Measurements from ENCODE around the gene HMGA1.
A peak's percentile ranks its signal among the peaks of the same experiment; 100 is the strongest.

HMGA1 gene

GRCh38 chr6:34225551-34225950 lies 11.1 kb upstream of the HMGA1 start:
- DNase-seq: no peak

DNA sequence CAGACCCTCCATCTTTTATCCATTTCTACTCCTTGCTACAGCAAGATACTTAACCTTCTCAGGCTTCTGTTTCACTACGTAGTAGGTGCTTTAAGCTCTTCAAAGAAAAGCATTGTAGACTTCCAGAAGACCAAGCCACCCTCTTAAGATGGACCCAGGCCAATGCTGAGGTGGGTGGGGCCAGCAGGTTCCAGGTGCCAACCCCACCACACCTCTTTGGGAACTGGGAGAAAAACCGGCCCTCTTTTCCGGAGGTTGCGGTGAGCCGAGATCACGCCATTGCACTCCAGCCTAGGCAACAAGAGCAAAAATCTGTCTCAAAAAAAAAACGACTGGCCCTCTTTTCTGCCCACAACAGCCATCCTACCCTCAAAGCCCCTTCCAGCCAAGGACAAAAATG lies 10.6 kb upstream of the HMGA1 start:
- DNase-seq: no peak

- DNase-seq: no peak
These were observed 9.7 kb upstream of the HMGA1 start for GRCh38 chr6:34226731-34227586.

DNA sequence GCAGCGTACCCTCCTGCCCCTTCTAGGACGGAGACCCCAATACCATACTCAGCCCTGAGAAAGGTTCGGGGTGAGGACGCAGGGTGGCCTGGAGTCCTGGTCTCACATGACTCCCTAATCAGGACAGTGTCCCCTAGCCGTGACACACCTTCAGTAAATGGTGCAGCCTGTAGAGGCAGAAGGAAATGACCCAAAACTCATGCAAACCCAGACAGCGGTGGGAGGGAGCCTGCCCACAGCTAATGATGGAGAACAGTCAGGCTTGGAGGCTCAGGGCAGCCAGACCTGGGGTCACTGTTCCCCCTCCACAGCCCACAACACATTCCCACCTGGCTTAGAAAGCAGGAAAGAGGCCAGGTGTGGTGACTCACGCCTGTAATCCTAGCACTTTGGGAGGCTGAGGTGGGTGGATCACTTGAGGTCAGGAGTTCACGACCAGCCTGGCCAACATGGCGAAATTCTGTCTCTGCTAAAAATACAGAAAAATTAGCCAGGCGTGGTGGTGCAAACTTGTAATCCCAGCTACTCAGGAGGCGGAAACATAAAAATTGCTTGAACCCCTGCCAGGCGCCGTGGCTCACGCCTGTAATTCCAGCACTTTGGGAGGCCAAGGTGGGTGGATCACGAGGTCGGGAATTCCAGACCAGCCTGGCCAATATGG lies 8.8 kb upstream of the HMGA1 start:
- no peak for DNase-seq

DNA sequence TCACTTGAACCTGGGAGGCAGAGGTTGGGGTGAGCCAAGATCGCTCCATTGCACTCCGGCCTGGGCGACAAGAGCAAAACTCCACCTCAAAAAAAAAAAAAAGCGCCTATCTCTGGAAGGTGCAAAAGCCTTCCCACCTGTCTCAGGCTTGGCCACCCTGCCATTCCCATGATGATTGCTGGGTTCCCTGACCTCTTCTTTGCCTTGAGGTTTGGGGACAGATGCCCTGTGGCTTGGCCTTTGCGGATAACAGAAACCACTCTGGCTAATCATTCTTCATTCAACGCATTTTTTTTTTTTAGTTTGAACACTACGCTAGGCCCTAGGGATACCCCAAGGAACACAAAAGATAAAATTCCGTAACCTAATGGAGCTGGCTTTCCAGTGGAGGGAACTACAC lies 6.8 kb upstream of the HMGA1 start:
- no peak for DNase-seq

DNA sequence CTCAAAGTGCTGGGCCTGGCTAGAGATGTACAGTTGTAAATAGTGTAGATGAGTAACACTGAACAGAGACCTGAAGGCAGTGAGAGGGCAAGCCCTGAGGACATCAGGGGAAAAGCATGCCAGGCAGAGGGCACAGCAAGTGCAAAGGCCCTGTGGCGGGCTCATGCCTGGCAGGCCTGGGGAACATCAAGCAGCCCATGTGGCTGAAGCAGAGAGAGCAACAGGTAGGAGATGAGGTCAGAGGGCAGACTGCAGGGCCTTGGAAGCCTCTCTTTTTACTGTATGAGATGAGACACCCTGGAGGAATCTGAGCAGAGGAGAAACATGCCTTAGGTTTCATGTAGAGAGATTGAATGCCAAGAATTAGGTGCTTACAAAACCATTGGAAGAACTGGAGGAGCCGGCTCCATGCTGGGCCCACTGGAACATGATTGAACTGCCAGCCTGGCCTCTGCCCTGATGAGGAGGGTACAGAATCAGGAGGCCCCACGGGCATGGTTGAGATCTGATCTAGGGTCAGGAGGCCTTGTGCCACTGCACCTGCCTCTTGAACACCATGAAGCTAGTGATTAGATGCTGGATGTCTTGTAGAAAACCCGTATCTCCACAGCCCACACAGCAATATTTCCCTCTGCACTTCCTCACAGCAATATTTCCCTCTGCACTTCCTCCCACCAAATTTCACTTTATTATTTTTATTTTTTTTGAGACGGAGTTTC lies 5.9 kb upstream of the HMGA1 start:
- no peak for DNase-seq

GRCh38 chr6:34231566-34232336 lies 4.9 kb upstream of the HMGA1 start:
- DNase-seq: no peak

GRCh38 chr6:34232901-34233300 lies 3.8 kb upstream of the HMGA1 start:
- DNase-seq: no peak

DNA sequence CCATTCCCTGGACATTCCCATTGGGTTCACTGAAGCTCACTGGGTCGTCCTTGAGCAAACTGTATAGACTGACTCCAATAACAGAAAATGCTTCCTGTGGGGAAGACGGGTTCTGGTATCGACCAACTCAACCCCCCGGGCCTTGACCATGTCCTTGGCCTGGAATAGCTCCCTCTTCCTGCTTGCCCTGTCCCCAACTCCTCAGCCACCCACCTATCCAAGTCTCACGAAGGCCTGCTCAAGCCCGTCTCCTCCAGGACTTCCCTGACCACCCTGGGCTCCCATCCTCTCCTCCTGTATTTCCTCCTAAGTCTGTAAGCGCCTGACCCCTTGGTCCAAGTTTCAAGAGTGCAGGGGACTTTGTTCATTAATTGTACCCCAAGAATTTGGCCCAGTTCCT lies 2.8 kb upstream of the HMGA1 start:
- no peak for DNase-seq

GRCh38 chr6:34234667-34235306 lies 1.9 kb upstream of the HMGA1 start:
- no peak for DNase-seq

DNA sequence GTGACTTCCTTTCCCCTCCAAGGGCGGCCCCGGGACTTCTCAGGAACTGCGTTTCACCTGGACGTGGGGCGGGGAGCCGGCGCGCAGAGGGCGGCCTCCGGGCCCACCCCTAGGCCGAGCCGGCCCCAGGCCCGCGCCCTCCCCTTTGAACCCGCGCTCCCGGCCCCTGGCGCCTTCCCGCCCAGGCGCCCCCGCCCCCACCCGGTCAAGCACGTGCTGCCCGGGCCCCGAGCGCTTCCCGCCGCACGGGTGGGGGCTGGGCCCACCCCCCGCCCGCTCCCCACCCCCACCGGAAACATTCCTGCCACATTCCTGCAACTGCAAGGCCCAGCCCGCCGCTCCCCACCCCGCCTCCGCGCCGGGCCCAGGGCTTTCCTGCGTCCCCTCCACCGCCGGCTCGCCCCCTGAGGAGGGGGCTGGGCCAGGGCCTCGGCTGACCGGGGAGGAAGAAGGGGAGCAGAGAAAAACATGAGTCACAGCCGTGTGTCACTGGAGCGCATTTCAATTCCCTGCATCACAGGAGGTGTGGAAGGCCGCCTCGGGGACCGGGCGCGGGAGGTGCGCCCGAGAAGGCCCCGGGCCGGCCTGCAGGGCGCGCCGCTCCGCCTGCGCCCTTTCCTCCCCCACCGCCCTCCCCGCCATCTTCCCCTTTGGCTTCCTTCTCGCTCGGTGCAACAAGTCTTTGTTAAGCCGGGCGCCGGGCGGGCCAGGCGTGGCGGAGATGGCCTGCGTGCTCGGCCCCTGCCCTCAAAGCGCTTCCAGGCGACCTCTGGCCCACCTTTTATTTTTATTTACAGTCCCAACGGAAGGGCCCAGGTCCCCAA lies 1.2 kb upstream of the HMGA1 start:
- no peak for DNase-seq

DNA sequence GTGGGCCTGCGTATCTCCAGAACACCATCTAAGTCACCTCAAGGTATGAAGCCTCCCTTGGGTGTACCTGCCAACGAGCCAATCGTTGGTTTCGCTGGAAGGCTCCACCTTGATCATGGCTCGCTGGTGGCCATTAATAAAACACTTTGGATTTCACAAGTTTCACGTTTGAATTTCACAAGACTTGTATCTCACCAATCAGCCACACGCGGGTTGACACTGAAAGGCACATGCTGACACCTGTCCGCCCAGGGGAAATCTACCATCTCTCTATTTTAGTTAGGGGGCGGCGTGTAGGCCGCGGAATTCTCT lies 586 bp upstream of the HMGA1 start:
- DNase-seq: no peak

DNA sequence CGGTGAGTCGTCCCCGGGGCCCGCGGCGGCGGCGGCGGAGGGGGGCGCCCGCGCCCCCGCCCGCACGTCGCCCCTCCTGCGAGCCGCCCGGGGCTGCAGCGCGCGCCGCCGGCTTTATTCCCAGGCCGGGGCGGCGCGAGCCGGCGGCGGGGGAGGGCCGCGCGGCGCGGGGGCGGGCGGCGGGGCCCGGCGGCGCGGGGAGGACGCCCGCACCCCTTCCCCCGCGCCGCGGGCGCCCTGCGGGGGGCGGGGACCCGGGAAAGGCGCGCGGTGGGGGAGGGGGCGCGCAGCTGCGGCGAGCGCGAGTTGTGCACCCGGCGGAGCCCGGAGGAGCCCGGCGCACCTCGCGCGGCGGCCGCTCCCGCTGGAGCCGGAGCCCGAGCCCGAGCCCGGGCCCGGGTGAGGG lies 646 bp downstream of the HMGA1 start:
- no peak for DNase-seq

GRCh38 chr6:34237722-34238584 lies 1.3 kb downstream of the HMGA1 start:
- DNase-seq: peak; percentile 46

GRCh38 chr6:34238585-34239499 lies 2.2 kb downstream of the HMGA1 start:
- no peak for DNase-seq

DNA sequence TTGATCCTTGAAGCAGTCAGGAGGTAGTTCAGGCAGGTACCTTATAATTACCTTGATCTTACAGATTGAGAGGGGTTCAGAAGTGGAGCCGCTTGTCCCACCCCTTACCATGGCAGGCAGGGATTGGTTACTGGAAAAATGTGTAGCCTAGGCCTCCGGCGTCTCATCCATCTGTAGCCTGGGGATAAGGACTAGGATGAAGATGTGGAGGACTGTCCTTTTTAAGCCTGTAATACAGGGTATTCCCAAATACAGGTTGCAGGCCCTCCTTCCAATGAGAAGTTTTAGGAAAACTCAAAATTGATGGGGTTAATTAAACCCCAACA lies 2.8 kb downstream of the HMGA1 start:
- DNase-seq: no peak

GRCh38 chr6:34239893-34240292 lies 3.2 kb downstream of the HMGA1 start:
- DNase-seq: no peak

DNA sequence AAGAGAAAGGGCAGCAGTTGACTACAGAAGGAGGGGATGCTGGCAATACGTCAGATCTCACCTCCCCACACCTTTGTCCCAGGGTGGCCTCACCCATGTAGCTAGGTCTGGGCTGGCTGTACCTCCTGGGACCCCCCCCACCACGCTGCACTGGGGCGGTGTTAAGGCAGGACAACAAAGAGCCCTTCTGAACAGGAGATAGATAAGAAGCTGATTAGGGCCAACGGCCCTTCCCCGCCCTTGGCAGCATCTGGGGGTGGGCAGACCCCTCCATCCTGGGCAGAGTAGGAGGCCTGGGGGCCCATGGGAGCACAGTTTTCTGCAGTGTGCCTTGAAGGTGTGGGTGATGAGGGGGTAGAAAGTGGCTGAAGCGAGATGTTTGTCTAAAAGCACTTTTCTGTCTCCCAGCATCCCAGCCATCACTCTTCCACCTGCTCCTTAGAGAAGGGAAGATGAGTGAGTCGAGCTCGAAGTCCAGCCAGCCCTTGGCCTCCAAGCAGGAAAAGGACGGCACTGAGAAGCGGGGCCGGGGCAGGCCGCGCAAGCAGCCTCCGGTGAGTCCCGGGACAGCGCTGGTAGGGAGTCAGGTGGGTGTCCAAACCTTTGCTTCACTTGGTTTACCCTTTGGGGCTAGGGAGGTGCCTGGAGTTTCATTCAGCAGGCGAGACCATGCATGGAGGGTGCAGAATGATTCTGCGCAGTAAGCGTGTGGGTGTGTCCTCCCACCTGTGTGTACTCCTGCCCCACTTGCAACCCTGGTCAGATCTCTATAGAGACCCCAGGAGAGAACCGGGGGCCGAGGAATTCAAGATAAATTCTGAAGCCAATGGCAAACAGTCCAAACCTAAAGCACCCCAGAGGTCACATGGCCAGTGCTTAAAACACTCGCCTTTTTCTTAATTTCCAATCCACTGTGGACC lies 3.9 kb downstream of the HMGA1 start:
- no peak for DNase-seq

All from KG1 (cell line).